Ramos (cell line): ENCODE results near the gene IQGAP1.
"Not testable (repeated sequence)": the region's sequence is repeated elsewhere in the genome, so short reads cannot be mapped to it uniquely, and the experiment has no call there.

Experiments used
- in situ Hi-C: fragments of 300-500 bp; cut with MboI; formaldehyde crosslinking; loops from one replicate; pipeline ENCODE4 v1.14.3; 2022; ENCODE audit warnings: low sequenced_read_pairs; ENCODE audit not compliant: unreplicated experiment

The IQGAP1 gene

GRCh38 chr15:90513893-90514292, 125.9 kb downstream of the IQGAP1 start:
- in situ Hi-C loops, result not testable (repeated sequence)

GRCh38 chr15:90519688-90520087, 131.6 kb downstream of the IQGAP1 start:
- in situ Hi-C loops, result no loop called here

DNA sequence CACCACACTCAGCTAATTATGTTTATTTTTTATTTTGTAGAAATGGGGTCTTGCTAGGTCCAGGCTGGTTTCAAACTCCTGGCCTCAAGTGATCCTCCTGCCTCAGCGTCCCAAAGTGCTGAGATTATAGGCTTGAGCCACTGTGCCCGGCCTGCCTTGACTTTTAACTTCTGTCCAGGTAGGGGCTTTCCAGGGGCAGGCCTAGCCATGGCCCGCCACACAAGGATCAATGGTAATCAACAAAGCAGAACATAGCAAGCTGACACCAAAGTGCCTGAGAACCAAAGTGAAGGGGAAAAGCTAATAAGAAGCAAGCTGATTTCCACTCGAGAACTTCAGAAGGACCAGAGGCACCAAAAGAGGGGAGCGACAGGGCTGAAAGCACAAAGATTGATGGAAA, 132.3 kb downstream of the IQGAP1 start:
- in situ Hi-C loops, result no loop called here

DNA sequence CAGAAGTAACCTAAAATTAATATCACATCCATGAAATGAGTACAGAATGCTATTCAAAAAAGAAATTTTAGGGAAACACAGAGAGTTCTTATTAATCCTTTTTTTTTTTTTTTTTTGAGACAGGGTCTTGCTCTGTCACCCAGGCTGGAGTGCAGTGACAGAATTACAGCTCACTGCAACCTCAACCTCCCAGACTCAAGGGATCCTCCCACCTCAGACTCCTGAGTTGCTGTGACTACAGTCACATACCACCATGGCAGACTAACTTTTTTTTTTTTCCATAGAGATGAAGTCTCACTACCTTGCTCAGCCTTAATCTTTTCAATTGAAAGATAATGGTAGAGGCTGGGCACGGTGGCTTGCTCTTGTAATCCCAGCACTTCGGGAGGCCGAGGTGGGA, 135.3 kb downstream of the IQGAP1 start:
- in situ Hi-C loops, result no loop called here

DNA sequence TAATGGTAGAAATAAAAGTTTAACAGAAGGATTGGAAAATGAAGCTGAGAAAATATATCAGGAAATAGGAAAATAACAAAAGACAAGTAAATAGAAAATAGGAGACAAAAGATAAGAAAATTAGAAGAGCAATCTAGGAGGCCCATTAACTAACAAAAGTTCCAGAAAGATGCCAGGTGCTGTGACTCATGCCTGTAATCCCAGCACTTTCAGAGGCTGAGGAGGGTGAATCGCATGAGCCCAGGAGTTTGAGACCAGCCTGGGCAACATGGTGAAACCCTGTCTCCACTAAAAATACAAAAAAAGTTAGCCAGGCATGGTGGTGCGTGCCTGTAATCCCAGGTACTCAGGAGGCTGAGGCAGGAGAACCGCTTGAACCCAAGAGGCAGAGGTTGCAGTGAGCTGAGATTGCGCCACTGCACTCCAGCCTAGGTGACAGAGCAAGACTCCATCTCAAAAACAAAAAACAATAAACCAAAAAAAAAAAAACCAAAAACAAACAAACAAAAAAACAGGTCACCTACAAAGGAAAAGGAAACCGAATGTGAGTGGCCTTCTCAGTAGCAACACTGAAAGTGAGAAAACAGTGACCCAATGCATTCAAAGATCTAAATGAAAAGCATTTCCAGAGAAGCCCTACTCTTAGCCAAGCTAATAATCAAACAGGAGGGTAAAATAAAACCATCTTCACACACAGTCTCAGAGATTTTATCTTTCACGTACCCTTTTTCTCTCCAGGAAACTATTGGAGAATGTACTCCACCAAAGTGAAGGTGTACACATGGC, 136.2 kb downstream of the IQGAP1 start:
- in situ Hi-C loops, result not testable (repeated sequence)

- in situ Hi-C loops, result no loop called here
Measured at GRCh38 chr15:90529011-90529370, 140.9 kb downstream of the IQGAP1 start.

GRCh38 chr15:90529371-90530249, 141.6 kb downstream of the IQGAP1 start, which contains the start of gene CRTC3:
CRTC3 (plus strand) TSS chr15:90529923; CDS start chr15:90530072, 149 bp downstream.
- in situ Hi-C loops, result no loop called here

GRCh38 chr15:90530250-90531051, 142.4 kb downstream of the IQGAP1 start:
- in situ Hi-C loops, result no loop called here

DNA sequence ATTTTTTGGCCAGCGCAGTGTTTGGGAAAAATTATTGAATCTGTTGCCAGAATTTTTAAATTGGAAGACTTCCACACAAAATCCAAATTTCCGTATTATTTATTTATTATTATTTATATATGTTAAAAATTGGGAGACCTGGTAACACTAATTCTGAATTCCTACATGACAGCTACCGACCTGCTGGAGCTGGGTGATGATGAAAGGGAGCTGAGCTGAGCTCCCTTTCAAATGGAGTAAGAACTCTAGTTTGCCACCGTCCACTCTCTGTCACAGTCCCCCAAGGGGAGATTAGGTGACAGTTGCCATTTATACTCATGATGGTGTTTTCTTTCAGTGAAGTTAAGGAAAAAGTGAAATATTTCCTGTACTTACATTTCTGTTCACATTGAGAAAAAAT, 143.1 kb downstream of the IQGAP1 start:
- in situ Hi-C loops, result no loop called here

DNA sequence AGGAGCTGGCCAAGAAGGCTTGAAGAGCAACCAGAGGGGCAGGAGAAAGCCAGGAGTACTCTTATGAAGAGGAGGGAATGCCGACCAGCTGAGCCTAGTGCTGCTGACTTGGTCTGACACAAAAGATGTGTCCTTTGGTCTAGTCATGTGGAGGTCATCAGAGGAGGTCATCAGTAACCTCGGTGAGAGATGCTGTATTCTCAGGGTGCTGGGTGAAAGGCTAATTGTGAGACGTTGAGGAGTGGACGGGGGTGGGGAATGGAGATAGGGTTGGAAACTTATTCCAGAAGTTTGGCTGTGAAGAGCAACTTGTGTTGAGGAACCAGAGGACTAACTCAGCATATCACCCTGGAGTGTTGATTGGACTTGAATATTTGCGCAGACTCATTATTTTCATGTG, 147.2 kb downstream of the IQGAP1 start:
- in situ Hi-C loops, result no loop called here

DNA sequence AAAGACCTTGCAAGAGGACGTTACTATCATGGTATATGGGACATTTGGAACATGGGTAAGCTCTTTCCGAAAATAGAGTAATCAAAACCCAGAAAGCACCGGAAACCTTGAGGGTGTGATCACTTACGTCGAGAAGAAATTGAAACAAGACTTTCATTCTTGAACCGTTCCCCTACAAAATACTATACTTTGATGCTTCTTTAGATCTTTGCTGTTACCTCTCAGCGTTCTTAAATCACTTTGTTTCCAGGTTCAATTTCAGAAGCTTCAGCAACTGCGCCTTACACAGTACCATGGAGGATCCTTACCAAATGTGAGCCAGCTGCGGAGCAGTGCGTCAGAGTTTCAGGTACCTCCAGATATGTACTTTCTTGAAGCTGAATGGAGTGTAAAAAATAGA, 151.7 kb downstream of the IQGAP1 start:
- in situ Hi-C loops, result no loop called here

DNA sequence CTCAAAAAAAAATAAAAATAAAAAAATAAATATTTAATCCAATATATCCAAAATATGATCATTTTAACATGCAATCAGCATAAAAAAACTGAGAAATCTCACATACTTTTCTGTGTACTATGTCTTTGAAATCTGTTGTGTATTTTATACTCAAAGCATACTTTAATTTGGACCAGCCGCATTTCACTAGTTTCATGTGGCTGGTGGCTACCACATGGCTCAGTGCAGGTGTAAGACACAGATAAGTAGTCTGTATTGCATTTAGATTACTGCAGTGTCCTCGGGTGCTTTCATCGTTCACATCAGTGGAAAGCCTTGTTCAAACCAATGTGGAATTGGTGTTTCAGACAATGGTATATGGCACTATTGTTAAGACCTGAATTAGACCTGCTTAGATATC, 152.7 kb downstream of the IQGAP1 start:
- in situ Hi-C loops, result no loop called here

DNA sequence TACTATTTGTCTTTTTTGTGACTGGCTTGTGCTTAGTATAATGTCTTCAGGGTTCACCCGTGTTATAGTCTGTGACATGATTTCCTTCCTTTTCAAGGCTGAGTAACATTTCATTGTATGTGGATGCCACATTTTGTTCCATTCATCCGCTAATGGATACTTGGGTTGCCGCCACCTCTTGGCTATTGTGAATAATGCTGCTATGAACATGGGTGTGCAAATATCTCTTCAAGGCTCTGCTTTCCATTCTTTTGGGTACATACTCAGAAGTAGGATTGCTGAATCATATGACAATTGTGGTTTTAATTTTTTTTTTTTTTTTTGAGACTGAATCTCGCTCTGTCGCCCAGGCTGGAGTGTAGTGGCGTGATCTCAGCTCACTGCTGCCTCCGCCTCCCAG, 157.1 kb downstream of the IQGAP1 start:
- in situ Hi-C loops, result no loop called here

GRCh38 chr15:90547540-90547939, 159.5 kb downstream of the IQGAP1 start:
- in situ Hi-C loops, result no loop called here

GRCh38 chr15:90550919-90551318, 162.9 kb downstream of the IQGAP1 start:
- in situ Hi-C loops, result no loop called here
